K562 (cell line): ENCODE measurements around the gene FCHO2. TPM values are rescaled to one million over a fixed set of nuclear protein-coding genes. Genes with fewer than 3 reads are reported as not detected.

ENCODE experiments used
- ATAC-seq: fragments of 200-7000 bp; cut with Tn5 transposase; 3 replicates; pipeline ENCODE4 v1.9.1; 2020; ENCODE audit warnings: moderate library complexity
- BruUV-seq: library from RNA; stranded (reverse); fragments of 400-500 nt; replicated peaks from 2 replicates; lab custom pipeline; 2021; lab: Mats Ljungman, UMichigan
- CTCF ChIA-PET: fragments of 300-600 bp; formaldehyde crosslinking; extraction: SDS; loops from one replicate; lab custom pipeline; 2021; ENCODE audit warnings: low intra/inter-chr PET ratio; lab: Yijun Ruan, JAX
- POLR2A ChIA-PET: fragments of 300-600, 350-650 bp; sonication (Branson Sonifier 250); formaldehyde crosslinking; extraction: SDS; loops from one replicate; lab custom pipeline; 2021; ENCODE audit warnings: antibody characterized with exemption, inconsistent platforms; lab: Yijun Ruan, JAX
- DNase-seq, 4 experiments: peaks; one replicate each; pipeline versions ENCODE4 v3.0.0 to v3.0.0-alpha.2; 2011 to 2018; ENCODE audit warnings: low spot score in 3 of 4, mixed read lengths in 3 of 4; ENCODE audit errors: extremely low read depth in 1 of 4
- FAIRE-seq: peaks from 2 replicates; lab custom pipeline; 2011; peaks lifted over from hg19 to GRCh38; lab: Jason Lieb, UNC
- H2AFZ ChIP-seq: 2 replicates; pipeline ENCODE4 v1.6.0; 2011; ENCODE audit warnings: low read depth, low read length, control low read depth, inconsistent platforms
- H3K27ac ChIP-seq: fragments of 200-600 bp; 3 replicates; pipeline ENCODE4 v1.8.0; 2011; ENCODE audit warnings: low read depth, mild to moderate bottlenecking, control low read depth, inconsistent platforms, low read length, moderate library complexity, mixed read lengths; ENCODE audit errors: extremely low read depth
- H3K27me3 ChIP-seq, 2 experiments: fragments of 300-600 bp in 1 of 2; 2 replicates in 1 of 2; 3 replicates in 1 of 2; pipeline versions ENCODE4 v1.6.0 to v1.8.0; 2011; ENCODE audit warnings: inconsistent platforms in 2 of 2, low read length in 2 of 2, mild to moderate bottlenecking in 1 of 2, mixed read lengths in 1 of 2, moderate library complexity in 1 of 2; ENCODE audit not compliant: control insufficient read depth in 2 of 2, insufficient read depth in 2 of 2
- H3K36me3 ChIP-seq: fragments of 300-600 bp; 3 replicates; pipeline ENCODE4 v1.8.0; 2011; ENCODE audit warnings: mild to moderate bottlenecking, low read length, inconsistent platforms; ENCODE audit not compliant: control insufficient read depth, insufficient read depth
- H3K4me1 ChIP-seq, 2 experiments: fragments of 200-600 bp in 1 of 2; replicated peaks in 1 of 2; 2 replicates in 1 of 2; 3 replicates in 1 of 2; pipeline versions ENCODE4 v1.5.1 to v1.8.0; 2011; ENCODE audit warnings: inconsistent platforms in 2 of 2, low read length in 2 of 2, mild to moderate bottlenecking in 1 of 2, mixed read lengths in 1 of 2, moderate library complexity in 1 of 2; ENCODE audit not compliant: control insufficient read depth in 2 of 2, insufficient read depth in 2 of 2
- H3K4me2 ChIP-seq: 2 replicates; pipeline ENCODE4 v1.6.1; 2011; ENCODE audit warnings: low read length, control low read depth, inconsistent platforms, mixed read lengths; ENCODE audit not compliant: insufficient read depth
- H3K4me3 ChIP-seq: fragments of 200-600 bp; sonication (generic), shearing (Covaris generic); 2 replicates; pipeline ENCODE4 v1.5.1; 2016; ENCODE audit warnings: control low read depth, inconsistent platforms
- H3K79me2 ChIP-seq: fragments of 200-600 bp; 3 replicates; pipeline ENCODE4 v1.8.0; 2011; ENCODE audit warnings: low read length, inconsistent platforms; ENCODE audit not compliant: control insufficient read depth, insufficient read depth
- H3K9ac ChIP-seq, 2 experiments: 2 replicates each; pipeline versions ENCODE4 v1.6.0 to v1.6.1; 2011; ENCODE audit warnings: low read depth in 2 of 2, low read length in 2 of 2, control low read depth in 1 of 2, inconsistent platforms in 1 of 2, mild to moderate bottlenecking in 1 of 2, mixed read lengths in 1 of 2; ENCODE audit not compliant: insufficient read depth in 1 of 2
- H3K9me1 ChIP-seq: one replicate; pipeline ENCODE4 v1.6.0; 2011; ENCODE audit warnings: inconsistent platforms, mild to moderate bottlenecking, low read length, moderate library complexity; ENCODE audit not compliant: control insufficient read depth, insufficient read depth
- H3K9me3 ChIP-seq: replicated peaks from 2 replicates; pipeline ENCODE4 v1.5.1; 2011; ENCODE audit warnings: low read depth, low read length, inconsistent platforms; ENCODE audit not compliant: control insufficient read depth, insufficient read depth
- H4K20me1 ChIP-seq: replicated peaks from 2 replicates; pipeline ENCODE4 v1.6.1; 2011; ENCODE audit warnings: low read length, inconsistent platforms, mixed read lengths; ENCODE audit not compliant: control insufficient read depth, insufficient read depth
- CHD2 ChIP-seq: IDR thresholded peaks from 2 replicates; pipeline ENCODE4 v1.6.1; 2011; ENCODE audit warnings: low read depth, low read length
- GABPB1 ChIP-seq: sonication (generic); formaldehyde crosslinking; IDR thresholded peaks from 2 replicates; pipeline ENCODE4 v1.8.0; 2022; ENCODE audit warnings: mild to moderate bottlenecking, missing genetic modification reagents
- NR4A1 ChIP-seq, 2 experiments: fragments of 250-450 bp in 1 of 2; fragments of 450-650 bp in 1 of 2; sonication (Bioruptor Pico) in 1 of 2; IDR thresholded peaks; 2 replicates each; pipeline versions ENCODE4 v1.4.0 to v1.6.1; 2016 to 2020; ENCODE audit warnings: mild to moderate bottlenecking in 2 of 2, missing compliant biosample characterization in 1 of 2, missing genetic modification characterization in 1 of 2, moderate library complexity in 1 of 2
- SIX5 ChIP-seq, 2 experiments: IDR thresholded peaks; 2 replicates each; pipeline ENCODE4 v1.6.1; 2011; ENCODE audit warnings: low read length in 2 of 2, borderline replicate concordance in 1 of 2, low read depth in 1 of 2, mild to moderate bottlenecking in 1 of 2, moderate library complexity in 1 of 2; ENCODE audit not compliant: insufficient read depth in 1 of 2
- SREBF2 ChIP-seq: sonication (generic); formaldehyde crosslinking; IDR thresholded peaks from 2 replicates; pipeline ENCODE4 v1.4.0; 2020; ENCODE audit warnings: mild to moderate bottlenecking, missing genetic modification reagents
- STAT5A ChIP-seq: IDR thresholded peaks from 2 replicates; pipeline ENCODE4 v1.6.1; 2012; ENCODE audit warnings: low read length, inconsistent platforms, borderline replicate concordance
- TFAM ChIP-seq: fragments of 250-450 bp; sonication (Bioruptor Pico); conservative IDR thresholded peaks from 2 replicates; pipeline ENCODE4 v1.5.0; 2021; ENCODE audit warnings: mild to moderate bottlenecking, moderate library complexity
- ZNF121 ChIP-seq: sonication (generic); formaldehyde crosslinking; conservative IDR thresholded peaks from 2 replicates; pipeline ENCODE4 v1.8.0; 2022; ENCODE audit warnings: missing genetic modification reagents
- ZNF445 ChIP-seq: fragments of 250-450 bp; sonication (Bioruptor Pico); IDR thresholded peaks from 2 replicates; pipeline ENCODE4 v1.4.0; 2020; ENCODE audit warnings: low read depth, mild to moderate bottlenecking, moderate library complexity
- ZSCAN29 ChIP-seq: fragments of 450-650 bp; IDR thresholded peaks from 2 replicates; pipeline ENCODE4 v1.6.1; 2017
- ZZZ3 ChIP-seq: fragments of 450-650 bp; IDR thresholded peaks from 2 replicates; pipeline ENCODE4 v1.6.1; 2016; ENCODE audit warnings: antibody characterized with exemption, mild to moderate bottlenecking, moderate library complexity
- WGBS: fragments of 100-300 bp; shearing (Covaris generic); methylation state at CpG from one replicate; pipeline ENCODE4 v1.1.6; 2016; ENCODE audit warnings: low coverage, mixed read lengths; ENCODE audit not compliant: insufficient coverage; ENCODE audit errors: missing lambda C conversion rate; 5-methylcytosine and 5-hydroxymethylcytosine counted together
- in situ Hi-C: fragments of 300-500 bp; cut with MboI; formaldehyde crosslinking; loops from 4 replicates; pipeline ENCODE4 v1.15.0; 2018; ENCODE audit warnings: inconsistent platforms, mixed read lengths
- intact Hi-C: fragments of 100-400 bp; cut with micrococcal nuclease; formaldehyde crosslinking; loops from 2 replicates; pipeline ENCODE4 v1.14.2; 2022
- polyA plus RNA-seq, 8 experiments: library from polyadenylated mRNA; depleted of rRNA in 4 of 8; stranded (reverse) in 5 of 8; unstranded in 3 of 8; fragments of >200 nt; fragmentation: Nextera tagmentation in 2 of 8; fragmentation: Illumina TruSeq in 1 of 8; extraction: Ambion mirVana in 2 of 8; extraction: Trizol in 1 of 8; gene quantifications; 2 replicates each; pipeline versions ENCODE4 v1.2.1 to v1.2.3, GENCODE V29; 2011 to 2014; ENCODE audit warnings: inconsistent platforms in 1 of 8, missing spikeins in 1 of 8
- total RNA-seq, 7 experiments: library from RNA; depleted of rRNA in 6 of 7; stranded (reverse); fragments of >200 nt in 6 of 7; fragmentation: Illumina TruSeq in 2 of 7; extraction: Trizol in 2 of 7; gene quantifications; 2 replicates each; pipeline versions ENCODE4 v1.2.1 to v1.2.3, GENCODE V29; 2011 to 2021; ENCODE audit warnings: low replicate concordance in 1 of 7
- TF ChIP-seq, protein P1 (sequence below): fragments of 450-650 bp; formaldehyde crosslinking; IDR thresholded peaks from 2 replicates; pipeline ENCODE4 v1.4.0; 2020; ENCODE audit warnings: mild to moderate bottlenecking, mixed read lengths
- TF ChIP-seq, protein P2 (sequence below): fragments of 450-650 bp; formaldehyde crosslinking; IDR thresholded peaks from 2 replicates; pipeline ENCODE4 v1.4.0; 2022; ENCODE audit warnings: mild to moderate bottlenecking, moderate library complexity

Gene FCHO2
- total and polyA plus RNA-seq, 9 of the 15 experiments (the other 6 are each of a cell fraction or from before 2014, with no cell fraction given): 4.4 to 13.4 (median 8.3) TPM

DNA sequence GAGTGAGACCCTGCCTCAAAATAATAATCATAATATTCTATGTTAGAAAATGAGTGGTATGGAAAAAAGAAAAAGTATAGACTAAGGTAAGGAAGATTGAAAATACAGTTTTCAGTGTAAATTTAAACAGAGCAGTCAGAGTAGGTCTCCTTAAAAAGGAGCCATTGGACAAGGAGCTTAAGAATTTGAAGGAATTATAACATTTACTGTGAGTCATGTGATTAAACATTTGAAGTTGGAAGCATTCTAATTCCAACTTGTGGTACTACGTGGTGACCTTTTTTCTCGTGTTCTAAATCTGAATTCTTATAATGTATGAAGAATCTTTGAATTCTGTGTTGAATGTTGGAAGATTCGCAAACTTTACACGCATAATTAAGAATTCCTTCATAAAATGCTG is 125.3 kb downstream of the FCHO2 start:
- no peaks in the 10 kb centered on the region for H4K20me1 ChIP-seq
- ATAC-seq (no peak), FAIRE-seq (no peak), DNase-seq (no peak)
- H3K79me2 ChIP-seq: no peaks in the 10 kb centered on the region
- no peak overlapping the region for H3K9ac ChIP-seq
- in situ Hi-C loops (no loop called here), intact Hi-C loops (loop anchor here (5.0 kb wide), 2 partner anchors 121 to 371 kb away; no protein-coding TSS in a partner anchor)
- BruUV-seq: no TSS peak
- no peak overlapping the region for H3K27ac ChIP-seq
- H2AFZ ChIP-seq: no peak overlapping the region
- H3K36me3 ChIP-seq: peaks cover 29% of the 10 kb centered on the region; the same call in 1 of the 3 replicates
- CTCF ChIA-PET: no interaction called here
- H3K9me1 ChIP-seq: no peaks in the 10 kb centered on the region
- no peaks in the 10 kb centered on the region for H3K9me3 ChIP-seq
- H3K27me3 ChIP-seq: no peaks in the 10 kb centered on the region
- POLR2A ChIA-PET: interaction anchor here (0.8 kb wide), 1 partner anchor 40 kb away, joined by 3 read pairs; no protein-coding TSS in a partner anchor
- no peak overlapping the region for H3K4me3 ChIP-seq
- TF ChIP-seq, protein P1, sequence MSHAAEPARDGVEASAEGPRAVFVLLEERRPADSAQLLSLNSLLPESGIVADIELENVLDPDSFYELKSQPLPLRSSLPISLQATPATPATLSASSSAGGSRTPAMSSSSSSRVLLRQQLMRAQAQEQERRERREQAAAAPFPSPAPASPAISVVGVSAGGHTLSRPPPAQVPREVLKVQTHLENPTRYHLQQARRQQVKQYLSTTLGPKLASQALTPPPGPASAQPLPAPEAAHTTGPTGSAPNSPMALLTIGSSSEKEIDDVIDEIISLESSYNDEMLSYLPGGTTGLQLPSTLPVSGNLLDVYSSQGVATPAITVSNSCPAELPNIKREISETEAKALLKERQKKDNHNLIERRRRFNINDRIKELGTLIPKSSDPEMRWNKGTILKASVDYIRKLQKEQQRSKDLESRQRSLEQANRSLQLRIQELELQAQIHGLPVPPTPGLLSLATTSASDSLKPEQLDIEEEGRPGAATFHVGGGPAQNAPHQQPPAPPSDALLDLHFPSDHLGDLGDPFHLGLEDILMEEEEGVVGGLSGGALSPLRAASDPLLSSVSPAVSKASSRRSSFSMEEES (CRISPR knock-in tag): peak; percentile 65
- no peak for TF ChIP-seq SIX5 (IDR thresholded peaks at IDR 0.05; ENCODE audit: borderline replicate concordance in 1 of 2, insufficient read depth in 1 of 2, low read depth in 1 of 2, low read length in 2 of 2)
- 86% methylated on average over 4 of the region's 4 CpGs for WGBS
- no peak overlapping the region for H3K4me2 ChIP-seq
- no peaks in the 10 kb centered on the region for H3K4me1 ChIP-seq

DNA sequence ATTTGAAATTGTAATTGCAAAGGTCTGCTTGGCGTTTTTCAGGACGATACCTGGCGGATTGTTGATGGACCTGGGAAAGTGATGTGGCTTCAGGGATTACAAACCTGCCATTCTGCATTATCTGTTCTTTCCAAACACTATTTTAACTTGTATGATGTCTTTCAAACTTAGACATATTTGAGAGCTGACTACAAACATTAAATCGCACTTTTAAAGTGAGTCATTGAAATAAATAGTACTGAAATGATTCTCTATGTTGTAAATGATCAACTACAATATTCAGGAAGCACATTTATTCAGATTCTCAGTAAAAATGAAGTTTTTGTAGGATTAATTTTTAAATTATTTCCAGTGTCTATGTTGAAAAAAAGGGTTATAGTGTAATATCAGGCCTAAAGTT is 132.2 kb downstream of the FCHO2 start:
- no TSS peak for BruUV-seq
- TF ChIP-seq ZNF121 (CRISPR knock-in tag): no peak
- no peak for TF ChIP-seq SREBF2 (CRISPR knock-in tag)
- TF ChIP-seq TFAM: no peak
- TF ChIP-seq ZNF445 (CRISPR knock-in tag): no peak
- no peak for TF ChIP-seq GABPB1 (CRISPR knock-in tag)
- TF ChIP-seq, protein P2, sequence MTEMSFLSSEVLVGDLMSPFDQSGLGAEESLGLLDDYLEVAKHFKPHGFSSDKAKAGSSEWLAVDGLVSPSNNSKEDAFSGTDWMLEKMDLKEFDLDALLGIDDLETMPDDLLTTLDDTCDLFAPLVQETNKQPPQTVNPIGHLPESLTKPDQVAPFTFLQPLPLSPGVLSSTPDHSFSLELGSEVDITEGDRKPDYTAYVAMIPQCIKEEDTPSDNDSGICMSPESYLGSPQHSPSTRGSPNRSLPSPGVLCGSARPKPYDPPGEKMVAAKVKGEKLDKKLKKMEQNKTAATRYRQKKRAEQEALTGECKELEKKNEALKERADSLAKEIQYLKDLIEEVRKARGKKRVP (CRISPR knock-in tag): no peak
- no peak for TF ChIP-seq STAT5A
- TF ChIP-seq ZSCAN29: no peak
- no peak for TF ChIP-seq CHD2
- no peak for TF ChIP-seq ZZZ3
- no peak for TF ChIP-seq NR4A1 (CRISPR knock-in tag; IDR thresholded peaks at IDR 0.05)
- no peak for TF ChIP-seq NR4A1 (tag; IDR thresholded peaks at IDR 0.05)
- CTCF ChIA-PET: no interaction called here
- no peak for ATAC-seq
- intact Hi-C loops: no loop called here
- H3K79me2 ChIP-seq: no peaks in the 10 kb centered on the region
- no peak overlapping the region for H3K4me2 ChIP-seq
- peaks cover 13% of the 10 kb centered on the region; the same call in 2 of the 3 replicates for H3K36me3 ChIP-seq
- POLR2A ChIA-PET: interaction anchor here (0.7 kb wide), 1 partner anchor 467 kb away, joined by 3 read pairs; no protein-coding TSS in a partner anchor
- DNase-seq: no peak
- H3K4me1 ChIP-seq: no peaks in the 10 kb centered on the region
- H3K9me3 ChIP-seq: no peaks in the 10 kb centered on the region
- H3K9me1 ChIP-seq: no peaks in the 10 kb centered on the region
- H2AFZ ChIP-seq: no peak overlapping the region
- H3K9ac ChIP-seq: no peak overlapping the region
- H3K27me3 ChIP-seq: no peaks in the 10 kb centered on the region
- FAIRE-seq: no peak
- 80% methylated on average over 4 of the region's 4 CpGs for WGBS
- no peak overlapping the region for H3K27ac ChIP-seq
- no peaks in the 10 kb centered on the region for H4K20me1 ChIP-seq
- no peak overlapping the region for H3K4me3 ChIP-seq
- in situ Hi-C loops: no loop called here
